IPS-18a (cell line): ENCODE results near the gene CPNE1.

Experiments
- H3K27ac ChIP-seq: one replicate; pipeline ENCODE4 v1.5.1; 2013; ENCODE audit warnings: low read length
- H3K27me3 ChIP-seq: one replicate; pipeline ENCODE4 v1.6.1; 2013; ENCODE audit warnings: mild to moderate bottlenecking, low read length; ENCODE audit not compliant: control insufficient read depth, insufficient read depth
- H3K36me3 ChIP-seq: one replicate; pipeline ENCODE4 v1.6.1; 2013; ENCODE audit warnings: low read depth, low read length; ENCODE audit not compliant: control insufficient read depth
- H3K4me1 ChIP-seq: one replicate; pipeline ENCODE4 v1.6.1; 2013; ENCODE audit warnings: low read depth, low read length; ENCODE audit not compliant: control insufficient read depth
- H3K4me3 ChIP-seq: one replicate; pipeline ENCODE4 v1.5.1; 2013; ENCODE audit warnings: low read length
- H3K9ac ChIP-seq: one replicate; pipeline ENCODE4 v1.6.1; 2013; ENCODE audit warnings: mild to moderate bottlenecking, low read length, moderate library complexity
- H3K9me3 ChIP-seq: one replicate; pipeline ENCODE4 v1.6.1; 2013; ENCODE audit warnings: low read depth, low read length; ENCODE audit not compliant: control insufficient read depth

The CPNE1 gene

DNA sequence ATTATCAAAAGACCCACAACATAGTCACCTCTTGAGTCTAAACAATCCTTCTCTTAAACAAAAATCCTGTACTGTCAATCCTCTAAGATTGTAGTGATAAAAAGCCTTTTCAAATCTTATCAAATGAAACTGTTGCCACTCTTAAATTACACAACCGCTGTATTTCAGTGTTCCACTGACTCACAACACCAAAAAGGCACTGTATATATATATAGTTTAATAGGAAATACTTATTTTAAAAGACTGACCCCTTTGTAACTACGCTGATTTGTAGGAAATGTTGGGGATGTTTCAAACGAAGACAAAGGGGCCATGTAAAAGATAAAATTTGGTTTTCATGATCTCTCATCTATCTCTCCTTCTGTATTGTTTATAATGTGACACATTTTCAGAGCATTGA lies 14.1 kb downstream of the CPNE1 start:
- no peak overlapping the region for H3K4me3 ChIP-seq
- no peak overlapping the region for H3K27ac ChIP-seq
- H3K27me3 ChIP-seq: no peaks in the 10 kb centered on the region
- H3K9ac ChIP-seq: no peak overlapping the region
- H3K4me1 ChIP-seq: no peaks in the 10 kb centered on the region
- peaks cover 43% of the 10 kb centered on the region for H3K36me3 ChIP-seq
- H3K9me3 ChIP-seq: no peaks in the 10 kb centered on the region

DNA sequence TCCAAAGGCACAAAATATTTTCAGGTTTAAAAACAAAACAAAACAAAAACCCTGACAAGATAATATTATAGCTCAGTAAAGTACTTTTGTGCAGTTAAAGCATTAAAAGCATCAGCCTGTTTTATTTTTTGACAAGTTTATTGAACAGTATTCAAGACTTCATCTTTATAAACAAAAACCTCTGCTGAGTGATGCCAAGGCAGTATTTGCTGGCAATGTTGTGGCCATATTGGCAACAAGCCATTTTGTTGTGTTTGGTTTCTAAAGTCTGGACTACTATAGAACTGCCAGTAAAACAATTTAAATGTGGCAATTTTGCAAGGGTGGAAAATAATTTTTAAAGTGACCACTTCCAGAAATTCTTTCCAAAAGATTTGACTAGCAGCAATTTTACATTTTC lies 15.9 kb downstream of the CPNE1 start:
- H3K4me1 ChIP-seq: no peaks in the 10 kb centered on the region
- H3K9me3 ChIP-seq: no peaks in the 10 kb centered on the region
- peaks cover 25% of the 10 kb centered on the region for H3K36me3 ChIP-seq
- H3K27me3 ChIP-seq: no peaks in the 10 kb centered on the region
- H3K4me3 ChIP-seq: no peak overlapping the region
- no peak overlapping the region for H3K27ac ChIP-seq
- H3K9ac ChIP-seq: no peak overlapping the region

DNA sequence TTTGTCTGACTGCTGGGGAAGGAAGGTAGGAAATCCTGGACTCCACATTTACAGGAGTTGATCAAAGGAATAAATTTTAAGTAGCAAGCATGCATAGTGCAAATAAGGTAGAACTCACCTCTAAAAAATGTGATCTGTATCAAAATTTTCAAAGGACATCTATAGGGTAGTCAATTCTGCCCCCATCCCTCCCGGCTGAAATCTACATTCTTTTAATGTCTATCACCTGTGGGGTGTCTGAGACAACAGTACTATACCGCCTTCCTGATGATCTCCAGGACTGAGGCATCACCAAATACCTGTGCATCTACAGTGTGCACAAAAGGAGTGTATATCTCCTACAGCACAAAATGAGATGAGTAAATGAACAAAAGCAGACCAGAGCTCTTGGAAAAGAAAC lies 19.9 kb downstream of the CPNE1 start:
- no peak overlapping the region for H3K4me3 ChIP-seq
- H3K27me3 ChIP-seq: no peaks in the 10 kb centered on the region
- H3K36me3 ChIP-seq: no peaks in the 10 kb centered on the region
- no peak overlapping the region for H3K27ac ChIP-seq
- H3K4me1 ChIP-seq: no peaks in the 10 kb centered on the region
- H3K9ac ChIP-seq: no peak overlapping the region
- H3K9me3 ChIP-seq: no peaks in the 10 kb centered on the region

DNA sequence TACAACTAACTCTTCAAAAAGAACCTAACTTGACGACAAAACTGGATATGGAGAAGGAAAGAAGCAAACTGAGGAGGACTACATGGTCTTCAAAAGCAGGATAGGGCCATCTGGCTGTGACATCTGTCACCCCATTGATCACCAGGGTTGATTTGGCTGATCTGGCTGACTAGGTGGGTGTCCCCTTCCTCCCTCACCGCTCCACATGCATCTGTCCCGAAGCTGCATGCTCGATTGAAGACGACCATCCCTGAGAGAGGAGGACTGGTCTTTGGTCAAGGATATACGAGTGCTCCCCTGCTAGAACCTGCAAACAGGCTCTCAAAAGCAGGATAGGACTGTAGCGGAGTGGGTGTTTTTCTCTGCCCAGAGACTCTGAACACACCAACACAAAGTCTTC lies 21.7 kb downstream of the CPNE1 start:
- no peak overlapping the region for H3K27ac ChIP-seq
- no peaks in the 10 kb centered on the region for H3K27me3 ChIP-seq
- H3K9me3 ChIP-seq: no peaks in the 10 kb centered on the region
- H3K36me3 ChIP-seq: no peaks in the 10 kb centered on the region
- H3K9ac ChIP-seq: no peak overlapping the region
- H3K4me1 ChIP-seq: no peaks in the 10 kb centered on the region
- no peak overlapping the region for H3K4me3 ChIP-seq

DNA sequence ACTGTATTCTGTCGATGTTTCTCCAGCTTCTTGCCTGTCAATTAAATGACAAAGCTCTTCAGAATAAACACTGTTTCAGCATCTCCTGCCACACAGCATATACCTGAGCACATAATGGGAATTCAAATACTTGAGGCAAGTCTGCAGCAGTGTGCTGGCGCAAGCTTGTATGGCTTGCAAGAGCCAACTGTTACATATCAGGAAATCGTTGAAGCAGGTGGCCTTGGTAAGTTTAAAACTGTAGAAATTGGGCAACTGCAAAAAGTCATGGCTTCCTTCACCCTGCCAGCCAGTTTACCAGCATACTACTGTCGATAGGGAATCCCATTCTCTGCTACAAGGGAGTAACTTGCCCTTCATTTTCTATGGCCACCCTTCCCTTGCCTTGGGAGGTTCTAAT lies 23.0 kb downstream of the CPNE1 start:
- Histone ChIP-seq H3K9ac (no peak overlapping the region), H3K4me1 (no peaks in the 10 kb centered on the region), H3K4me3 (no peak overlapping the region), H3K36me3 (no peaks in the 10 kb centered on the region), H3K27ac (no peak overlapping the region), H3K27me3 (no peaks in the 10 kb centered on the region), H3K9me3 (no peaks in the 10 kb centered on the region)

DNA sequence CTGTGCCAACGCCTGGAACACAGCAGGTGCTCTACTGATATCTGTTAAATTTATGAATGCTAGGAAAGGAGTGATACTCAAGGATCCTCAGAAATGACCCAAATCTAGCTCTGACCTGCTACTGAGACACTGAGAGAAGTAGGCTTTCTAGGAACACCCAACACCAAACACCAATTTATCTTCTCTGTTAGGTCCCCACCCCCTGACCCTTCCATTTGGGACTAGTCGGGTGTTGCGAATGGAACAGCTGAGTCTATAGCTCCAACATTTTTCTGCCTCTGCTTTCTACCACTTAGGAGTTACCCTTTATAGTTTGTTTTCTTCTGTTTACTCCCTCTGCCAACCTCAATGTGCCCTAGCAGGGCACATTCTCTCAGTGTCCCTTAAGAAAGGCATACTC lies 24.0 kb downstream of the CPNE1 start:
- Histone ChIP-seq H3K9ac (no peak overlapping the region), H3K9me3 (no peaks in the 10 kb centered on the region), H3K36me3 (no peaks in the 10 kb centered on the region), H3K4me1 (no peaks in the 10 kb centered on the region), H3K27me3 (no peaks in the 10 kb centered on the region), H3K4me3 (no peak overlapping the region), H3K27ac (no peak overlapping the region)

DNA sequence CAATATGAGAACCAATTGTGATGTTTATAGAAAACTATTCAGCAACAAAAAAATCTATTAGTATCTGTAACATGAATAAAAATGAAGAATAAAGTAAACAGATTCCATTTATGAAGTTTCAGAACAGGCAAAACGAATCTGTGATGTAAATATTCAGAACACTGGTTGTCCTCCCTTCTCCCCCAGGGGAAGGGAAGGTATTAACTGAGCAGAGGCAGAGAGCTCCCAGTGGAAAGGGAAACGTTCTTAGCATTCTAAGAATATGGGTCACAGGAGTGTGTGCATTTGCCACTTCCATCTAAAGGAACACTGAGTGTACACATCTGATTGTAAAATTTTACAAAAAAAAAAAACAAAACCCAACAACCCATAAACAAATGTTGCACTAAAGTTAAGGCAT lies 25.9 kb downstream of the CPNE1 start:
- Histone ChIP-seq H3K27ac (no peak overlapping the region), H3K36me3 (no peaks in the 10 kb centered on the region), H3K9ac (no peak overlapping the region), H3K4me3 (no peak overlapping the region), H3K9me3 (no peaks in the 10 kb centered on the region), H3K27me3 (no peaks in the 10 kb centered on the region), H3K4me1 (no peaks in the 10 kb centered on the region)

DNA sequence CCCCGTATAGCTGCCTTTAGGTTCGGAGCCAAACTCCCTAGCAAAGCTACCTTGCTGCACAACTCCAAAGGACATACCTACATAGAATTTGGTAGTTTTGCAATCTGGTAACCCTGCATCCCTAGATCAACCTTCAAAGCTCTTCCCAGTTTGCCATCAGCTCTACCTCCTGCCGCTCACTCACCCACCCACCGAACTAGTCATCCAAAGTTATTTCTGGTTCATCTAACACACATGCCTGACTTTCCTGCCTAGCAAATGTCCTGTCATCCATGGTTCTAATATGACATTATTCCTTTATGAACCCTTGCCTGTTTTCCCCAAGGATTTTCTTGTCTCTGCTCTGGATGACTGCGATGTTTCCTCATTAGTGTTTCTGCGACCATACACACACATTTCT lies 27.4 kb downstream of the CPNE1 start:
- H3K27ac ChIP-seq: no peak overlapping the region
- no peaks in the 10 kb centered on the region for H3K9me3 ChIP-seq
- no peak overlapping the region for H3K9ac ChIP-seq
- no peaks in the 10 kb centered on the region for H3K36me3 ChIP-seq
- no peak overlapping the region for H3K4me3 ChIP-seq
- H3K4me1 ChIP-seq: no peaks in the 10 kb centered on the region
- H3K27me3 ChIP-seq: no peaks in the 10 kb centered on the region

DNA sequence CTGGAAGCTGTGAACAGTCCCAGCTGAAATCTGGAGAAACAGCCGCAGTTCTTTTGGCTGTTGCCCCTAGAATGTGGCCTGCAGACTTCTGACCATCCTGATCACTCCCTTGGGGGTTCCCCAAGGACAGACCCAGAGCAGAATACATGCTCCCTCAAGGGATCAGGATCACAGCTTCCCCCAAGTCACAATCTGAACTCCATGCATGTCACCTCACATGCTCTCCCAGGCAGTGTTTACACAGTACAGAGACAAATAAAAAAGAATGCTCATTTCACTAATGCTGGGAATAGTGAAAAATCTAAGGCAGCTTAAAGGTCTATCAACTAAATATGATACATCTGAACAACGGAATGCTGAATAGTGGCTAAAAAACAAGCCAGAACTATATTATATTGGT lies 28.6 kb downstream of the CPNE1 start:
- Histone ChIP-seq H3K27ac (no peak overlapping the region), H3K4me3 (no peak overlapping the region), H3K36me3 (peaks cover 5% of the 10 kb centered on the region), H3K9ac (no peak overlapping the region), H3K27me3 (no peaks in the 10 kb centered on the region), H3K4me1 (no peaks in the 10 kb centered on the region), H3K9me3 (no peaks in the 10 kb centered on the region)

DNA sequence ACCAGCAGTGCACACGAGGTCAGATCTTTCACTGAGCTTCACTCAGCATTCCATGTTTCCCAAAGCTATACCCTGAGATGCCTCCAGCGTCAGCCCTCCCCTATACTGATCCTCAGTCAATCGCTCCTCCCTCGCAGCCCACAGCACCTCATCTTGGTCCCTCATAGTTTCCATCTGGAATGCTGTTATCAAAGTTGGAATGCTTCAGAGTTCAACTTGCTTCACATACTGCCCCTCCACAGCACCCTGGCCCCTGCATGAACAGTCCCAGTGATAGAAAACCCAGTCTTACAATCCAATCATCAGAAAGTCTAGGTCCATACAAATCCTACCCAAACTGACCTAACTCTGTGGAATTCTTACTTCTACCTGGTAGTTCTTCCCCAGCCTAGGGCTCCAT lies 29.0 kb downstream of the CPNE1 start:
- H3K4me1 ChIP-seq: no peaks in the 10 kb centered on the region
- H3K9ac ChIP-seq: no peak overlapping the region
- no peak overlapping the region for H3K27ac ChIP-seq
- no peaks in the 10 kb centered on the region for H3K27me3 ChIP-seq
- peaks cover 10% of the 10 kb centered on the region for H3K36me3 ChIP-seq
- no peaks in the 10 kb centered on the region for H3K9me3 ChIP-seq
- H3K4me3 ChIP-seq: no peak overlapping the region

DNA sequence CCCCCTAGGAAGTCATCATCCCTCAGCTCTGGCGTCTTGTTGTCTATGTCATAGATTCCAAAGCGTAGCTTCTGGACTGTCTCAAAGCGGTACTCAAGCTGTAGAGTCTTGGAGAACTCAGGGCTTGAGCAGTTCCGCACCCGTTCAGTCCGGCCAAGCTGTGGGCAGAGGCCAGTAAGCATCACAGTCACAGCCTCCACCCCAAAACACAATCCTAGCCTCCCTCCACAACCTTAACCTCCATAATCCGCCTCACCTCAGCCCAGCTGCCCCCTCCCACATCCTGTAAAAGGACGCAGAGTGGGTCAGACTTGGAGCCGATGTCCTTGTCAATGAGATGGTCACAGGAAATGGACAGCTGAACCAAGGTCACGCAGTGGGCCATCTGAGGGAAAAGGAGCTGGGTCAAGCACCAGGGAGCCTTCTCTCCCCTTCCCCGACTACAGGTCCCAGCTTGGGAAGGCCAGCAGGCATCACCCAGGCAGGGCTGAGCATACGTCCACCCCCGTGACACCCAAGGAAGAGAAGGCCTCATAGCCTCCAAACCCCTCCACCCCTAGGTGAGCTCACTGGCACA lies 32.1 kb downstream of the CPNE1 start:
- Histone ChIP-seq H3K4me3 (no peak overlapping the region), H3K9me3 (no peaks in the 10 kb centered on the region), H3K27ac (no peak overlapping the region), H3K4me1 (no peaks in the 10 kb centered on the region), H3K36me3 (peaks cover 26% of the 10 kb centered on the region), H3K27me3 (no peaks in the 10 kb centered on the region), H3K9ac (no peak overlapping the region)

DNA sequence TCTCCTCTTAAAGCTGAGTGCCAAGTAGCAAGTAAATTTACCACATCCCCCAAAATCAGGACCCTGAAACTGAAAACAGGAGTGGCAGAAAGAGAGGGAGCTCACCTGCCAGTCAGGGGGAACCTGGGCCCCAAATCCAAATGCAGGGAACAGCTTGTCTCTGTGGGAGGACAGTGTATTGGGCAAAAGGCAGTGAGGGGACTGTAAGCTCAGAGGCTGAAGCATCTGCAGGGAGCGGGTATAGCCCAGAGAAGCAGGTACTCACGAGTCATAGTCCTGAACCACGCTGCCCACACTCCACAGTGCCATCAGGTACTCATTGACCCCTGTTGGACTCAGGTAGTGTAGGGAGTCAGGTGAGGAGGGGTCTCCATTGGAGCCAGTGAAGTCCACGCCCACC lies 34.1 kb downstream of the CPNE1 start:
- H3K36me3 ChIP-seq: peaks cover 42% of the 10 kb centered on the region
- H3K9me3 ChIP-seq: no peaks in the 10 kb centered on the region
- no peak overlapping the region for H3K27ac ChIP-seq

More for the DNA sequence above, 34.1 kb downstream of the CPNE1 start:
- H3K27me3 ChIP-seq: no peaks in the 10 kb centered on the region
- H3K4me1 ChIP-seq: no peaks in the 10 kb centered on the region
- H3K9ac ChIP-seq: no peak overlapping the region
- H3K4me3 ChIP-seq: no peak overlapping the region
